Measurements from ENCODE around the gene CD34.

Gene CD34

GRCh38 chr1:207832796-207833195 lies 78.1 kb downstream of the CD34 start:
- no peak for DNase-seq (ENCODE audit: low read depth)

- DNase-seq (ENCODE audit: low read depth): no peak
Measured at GRCh38 chr1:207831517-207832327, 79.2 kb downstream of the CD34 start.

Measured in stimulated activated CD8-positive, alpha-beta memory T cell treated with anti-CD3 and anti-CD28 coated beads, Interleukin-7, amount 100 ng/mL, for 24 hours (primary cell).